T-helper 22 cell (primary cell): ENCODE results near the gene CORO2A.
"Not testable (repeated sequence)": the region's sequence is repeated elsewhere in the genome, so short reads cannot be mapped to it uniquely, and the experiment has no call there.

Experiments
- DNase-seq: peaks from one replicate; pipeline ENCODE4 v3.0.0-alpha.2; 2020; ENCODE audit warnings: low read depth

CORO2A gene

GRCh38 chr9:98135938-98136337, 56.5 kb downstream of the CORO2A start:
- no peak for DNase-seq

GRCh38 chr9:98135558-98135934, 56.9 kb downstream of the CORO2A start:
- DNase-seq, result no peak

GRCh38 chr9:98134702-98135557, 57.5 kb downstream of the CORO2A start:
- no peak for DNase-seq

GRCh38 chr9:98132806-98133631, 59.4 kb downstream of the CORO2A start:
- no peak for DNase-seq

GRCh38 chr9:98132158-98132557, 60.3 kb downstream of the CORO2A start:
- DNase-seq, result no peak

- no peak for DNase-seq
Observed at GRCh38 chr9:98130576-98131228, 61.7 kb downstream of the CORO2A start.

GRCh38 chr9:98130060-98130459, 62.4 kb downstream of the CORO2A start:
- DNase-seq, result not testable (repeated sequence)

- DNase-seq, result no peak
Observed at GRCh38 chr9:98129451-98129881, 63.0 kb downstream of the CORO2A start.

- no peak for DNase-seq
Observed at GRCh38 chr9:98128316-98128715, 64.1 kb downstream of the CORO2A start.

- DNase-seq, result no peak
Observed at GRCh38 chr9:98127226-98127625, 65.2 kb downstream of the CORO2A start.

- DNase-seq, result no peak
Observed at GRCh38 chr9:98124637-98125426, 67.6 kb downstream of the CORO2A start.

GRCh38 chr9:98124091-98124490, 68.3 kb downstream of the CORO2A start:
- not testable (repeated sequence) for DNase-seq

GRCh38 chr9:98121058-98121457, 71.4 kb downstream of the CORO2A start:
- DNase-seq, result no peak

GRCh38 chr9:98120476-98120875, 72.0 kb downstream of the CORO2A start:
- DNase-seq, result no peak

GRCh38 chr9:98118640-98119601, 73.5 kb downstream of the CORO2A start, which contains the start of gene TRIM14:
Gene TRIM14 (minus strand): TSS chr9:98119222. CDS start chr9:98119188, 34 bp downstream.
- peak; percentile 49 for DNase-seq

- no peak for DNase-seq
Observed at GRCh38 chr9:98117984-98118639, 74.3 kb downstream of the CORO2A start.

GRCh38 chr9:98117097-98117496, 75.3 kb downstream of the CORO2A start:
- DNase-seq, result not testable (repeated sequence)

GRCh38 chr9:98109052-98109451, 83.4 kb downstream of the CORO2A start:
- DNase-seq, result no peak

GRCh38 chr9:98108531-98109031, 83.9 kb downstream of the CORO2A start:
- DNase-seq, result no peak

GRCh38 chr9:98107926-98108325, 84.5 kb downstream of the CORO2A start:
- no peak for DNase-seq
